ENCODE results near the gene LDLRAD4. TPM values are rescaled to one million over a fixed set of nuclear protein-coding genes. Genes with fewer than 3 reads are reported as not detected.

LDLRAD4 gene
- total RNA-seq, 2 donors from 2014 or later = 11.7 to 17.0 TPM

GRCh38 chr18:13178197-13178596 lies 40.4 kb upstream of the LDLRAD4 start:
- Histone ChIP-seq H3K36me3 (no peaks in the 10 kb centered on the region), H3K4me1 (peaks cover 10% of the 10 kb centered on the region), H3K9ac (ENCODE audit: low read depth in 2 of 2, low read length in 2 of 2) (no peak overlapping the region), H3K4me3 (no peak overlapping the region), H3K9me3 (no peaks in the 10 kb centered on the region), H3K27me3 (no peaks in the 10 kb centered on the region), H3K27ac (no peak overlapping the region)
- intact Hi-C loops (cut with DNase I) = no loop called here
- no peak for DNase-seq
- no peak for TF ChIP-seq CTCF (IDR thresholded peaks at IDR 0.05)

- Histone ChIP-seq H3K36me3 (no peaks in the 10 kb centered on the region), H3K4me3 (no peak overlapping the region), H3K9ac (ENCODE audit: low read depth in 2 of 2, low read length in 2 of 2) (no peak overlapping the region), H3K27ac (peak overlapping the region; percentile 64), H3K9me3 (no peaks in the 10 kb centered on the region), H3K4me1 (peaks cover 10% of the 10 kb centered on the region), H3K27me3 (no peaks in the 10 kb centered on the region)
- DNase-seq = no peak
- TF ChIP-seq CTCF (IDR thresholded peaks at IDR 0.05) = no peak
- intact Hi-C loops (cut with DNase I) = no loop called here
Measured at GRCh38 chr18:13178976-13179375, 39.6 kb upstream of the LDLRAD4 start.

GRCh38 chr18:13179566-13180113 lies 38.9 kb upstream of the LDLRAD4 start:
- DNase-seq = peak; percentile 83
- no peak for TF ChIP-seq CTCF (IDR thresholded peaks at IDR 0.05)
- Histone ChIP-seq H3K9me3 (no peaks in the 10 kb centered on the region), H3K9ac (ENCODE audit: low read depth in 2 of 2, low read length in 2 of 2) (peak overlapping the region in 1 of 2 donors; percentile 55), H3K27ac (peak overlapping the region; percentile 64), H3K4me3 (no peak overlapping the region), H3K36me3 (no peaks in the 10 kb centered on the region), H3K27me3 (no peaks in the 10 kb centered on the region), H3K4me1 (peaks cover 10% of the 10 kb centered on the region)
- intact Hi-C loops (cut with DNase I) = no loop called here

GRCh38 chr18:13180614-13181375 lies 37.8 kb upstream of the LDLRAD4 start:
- Histone ChIP-seq H3K36me3 (no peaks in the 10 kb centered on the region), H3K27ac (no peak overlapping the region), H3K27me3 (no peaks in the 10 kb centered on the region), H3K4me3 (no peak overlapping the region), H3K4me1 (peaks cover 10% of the 10 kb centered on the region), H3K9ac (ENCODE audit: low read depth in 2 of 2, low read length in 2 of 2) (no peak overlapping the region), H3K9me3 (no peaks in the 10 kb centered on the region)
- intact Hi-C loops (cut with DNase I) = no loop called here
- DNase-seq = no peak
- TF ChIP-seq CTCF (IDR thresholded peaks at IDR 0.05) = no peak

DNA sequence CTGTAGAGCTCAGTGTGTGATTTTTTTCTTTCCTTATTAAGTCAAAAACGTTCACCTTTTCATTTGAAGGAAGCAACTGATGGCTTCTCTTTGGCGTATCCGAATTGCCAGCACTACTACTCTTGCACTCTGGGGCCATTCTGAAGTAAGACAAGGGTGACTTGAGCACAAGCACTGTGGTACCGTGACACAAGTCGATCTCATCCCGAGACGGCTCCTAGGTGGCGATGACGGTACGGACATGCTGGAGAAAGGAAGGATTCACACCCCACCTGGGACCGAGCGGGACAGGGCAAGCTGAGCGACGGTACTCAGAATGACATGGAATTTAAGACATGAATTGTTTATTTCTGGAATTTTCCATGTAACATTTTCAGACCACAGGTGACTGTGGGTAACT lies 36.8 kb upstream of the LDLRAD4 start:
- peaks cover 8% of the 10 kb centered on the region for H3K4me1 ChIP-seq
- no peaks in the 10 kb centered on the region for H3K9me3 ChIP-seq
- no peak for TF ChIP-seq CTCF (IDR thresholded peaks at IDR 0.05)
- H3K4me3 ChIP-seq = no peak overlapping the region
- intact Hi-C loops (cut with DNase I) = no loop called here
- no peaks in the 10 kb centered on the region for H3K27me3 ChIP-seq
- H3K36me3 ChIP-seq = no peaks in the 10 kb centered on the region
- H3K9ac ChIP-seq (ENCODE audit: low read depth in 2 of 2, low read length in 2 of 2) = no peak overlapping the region
- DNase-seq = no peak
- H3K27ac ChIP-seq = no peak overlapping the region
